Cardiac fibroblast (primary cell): Measurements from ENCODE around the gene NALCN.

Experiments
- DNase-seq, 2 donors: peaks; one replicate each; pipeline versions ENCODE4 v3.0.0 to v3.0.0-alpha.2; 2010; ENCODE audit warnings: low read depth in 2 of 2
- H3K4me3 ChIP-seq, 2 donors: replicated peaks in 1 of 2; 1 replicate in 1 of 2; 2 replicates in 1 of 2; pipeline ENCODE4 v1.5.1; 2011; ENCODE audit warnings: low read depth in 2 of 2, low read length in 2 of 2, mild to moderate bottlenecking in 2 of 2, moderate library complexity in 1 of 2
- CTCF ChIP-seq: IDR thresholded peaks from one replicate; pipeline ENCODE4 v1.5.1; 2011; ENCODE audit warnings: low read depth, mild to moderate bottlenecking, low read length, inconsistent platforms

Gene NALCN

GRCh38 chr13:101301053-101301452 lies 115.3 kb downstream of the NALCN start:
- H3K4me3 ChIP-seq = no peak overlapping the region
- no peak for TF ChIP-seq CTCF
- DNase-seq = no peak

DNA sequence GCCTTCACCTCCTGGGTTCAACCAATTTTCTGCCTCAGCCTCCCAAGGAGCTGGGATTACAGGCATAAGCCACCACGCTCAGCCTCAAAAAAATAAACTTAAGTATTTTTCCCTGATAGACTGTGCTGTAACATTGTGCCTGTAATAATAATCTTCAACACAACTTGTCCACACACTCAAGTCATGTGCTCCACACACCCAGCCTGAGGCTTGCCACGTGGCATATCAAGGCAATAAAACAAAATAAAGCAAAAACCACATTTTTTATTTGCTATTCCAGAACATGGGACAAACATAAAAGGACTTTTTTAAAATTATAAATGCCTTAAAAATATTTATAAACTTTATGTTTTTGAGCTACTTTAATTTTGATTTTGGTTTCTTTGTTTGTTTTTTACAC lies 115.8 kb downstream of the NALCN start:
- no peak overlapping the region for H3K4me3 ChIP-seq
- no peak for TF ChIP-seq CTCF
- DNase-seq = no peak

DNA sequence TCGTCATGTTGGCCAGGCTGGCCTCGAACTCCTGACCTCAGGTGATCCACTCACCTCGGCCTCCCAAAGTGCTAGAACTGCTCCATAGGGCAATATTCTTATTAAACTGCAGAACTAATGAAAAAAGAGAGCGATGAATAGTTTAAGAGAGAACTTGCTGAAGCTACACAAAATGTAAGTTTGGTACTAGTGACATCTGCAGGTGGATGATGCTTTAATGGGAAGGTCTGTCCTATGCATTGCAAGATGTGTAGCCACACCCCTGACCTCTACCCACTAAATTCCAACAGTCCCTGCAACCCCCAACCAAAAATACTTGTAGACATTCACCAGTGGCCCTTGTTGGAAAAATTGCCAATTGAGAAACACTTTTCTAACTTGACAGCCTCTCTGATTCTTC lies 117.8 kb downstream of the NALCN start:
- DNase-seq = no peak
- no peak for TF ChIP-seq CTCF
- no peak overlapping the region for H3K4me3 ChIP-seq

DNA sequence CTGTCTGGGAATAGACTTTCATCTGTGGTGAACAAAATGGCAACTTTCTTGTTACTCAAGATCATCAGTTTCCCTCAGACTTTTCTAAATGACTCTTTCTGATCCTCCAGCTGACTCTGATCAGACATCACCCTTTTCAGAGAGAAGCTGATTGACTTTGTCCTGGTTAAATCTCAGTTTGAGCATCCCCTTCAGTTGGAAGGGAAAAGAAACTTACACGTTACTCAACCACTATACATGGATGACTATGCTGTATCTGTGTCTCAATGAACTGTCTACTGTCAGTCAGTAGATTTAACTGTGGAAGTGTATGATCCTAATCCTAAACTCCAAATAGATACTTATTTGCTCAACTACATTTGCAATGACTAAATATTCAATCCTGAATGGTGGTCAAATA lies 118.5 kb downstream of the NALCN start:
- no peak for TF ChIP-seq CTCF
- no peak for DNase-seq

GRCh38 chr13:101292711-101293110 lies 123.6 kb downstream of the NALCN start:
- peak in 1 of 2 donors; percentile 36 for DNase-seq
- TF ChIP-seq CTCF = no peak
- no peak overlapping the region for H3K4me3 ChIP-seq

More for the DNA sequence above, 118.5 kb downstream of the NALCN start:
- H3K4me3 ChIP-seq = no peak overlapping the region

DNA sequence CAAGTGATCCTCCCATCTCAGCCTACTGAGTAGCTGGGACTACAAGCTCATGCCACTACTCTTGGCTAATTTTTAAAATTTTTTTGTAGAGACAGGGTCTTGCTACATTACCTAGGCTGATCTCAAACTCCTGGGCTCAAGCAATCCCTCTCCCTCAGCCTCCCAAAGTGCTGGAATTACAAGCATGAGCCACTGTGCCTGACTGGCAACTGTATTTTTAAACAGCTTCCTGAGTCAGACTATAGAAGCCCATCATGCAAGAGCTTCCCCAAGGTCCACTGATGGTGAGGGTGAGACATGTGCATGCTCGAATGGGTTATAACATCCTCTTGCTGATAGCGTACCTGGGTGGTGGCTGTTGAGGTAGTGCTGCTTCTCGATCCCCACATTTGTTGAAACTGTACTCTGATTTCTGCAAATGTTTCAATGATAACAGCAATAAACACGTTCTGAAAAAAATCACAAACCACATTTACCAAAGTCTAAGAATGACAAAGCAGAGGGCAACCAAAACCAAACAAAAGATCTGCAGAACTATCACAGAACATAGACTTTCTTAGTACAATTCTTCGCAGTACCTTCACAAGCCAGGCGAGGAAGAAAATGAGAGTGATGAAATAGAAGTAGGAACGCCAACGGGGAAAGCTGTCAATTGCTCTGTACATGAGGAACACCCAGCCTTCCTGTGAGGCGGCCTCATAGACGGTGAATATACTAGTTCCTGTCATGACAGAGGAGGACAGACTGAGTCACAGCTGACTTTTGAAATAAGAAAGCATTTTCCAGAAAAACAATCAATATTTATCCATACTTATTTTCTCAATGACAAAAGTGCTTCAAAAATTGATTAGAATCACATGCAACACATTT lies 124.4 kb downstream of the NALCN start:
- peak in 1 of 2 donors; percentile 29 for DNase-seq
- TF ChIP-seq CTCF = no peak
- H3K4me3 ChIP-seq = no peak overlapping the region
